HG03039 (cell line): ENCODE results near the gene SEL1L.
A peak's percentile ranks its signal among the peaks of the same experiment; 100 is the strongest.
"Not testable (repeated sequence)": the region's sequence is repeated elsewhere in the genome, so short reads cannot be mapped to it uniquely, and the experiment has no call there.

Experiments
- ATAC-seq: cut with Tn5 transposase; IDR thresholded peaks from one replicate; pipeline ENCODE4 v1.9.1; 2021; ENCODE audit warnings: mild to moderate bottlenecking, moderate library complexity; ENCODE audit not compliant: unreplicated experiment

SEL1L gene

DNA sequence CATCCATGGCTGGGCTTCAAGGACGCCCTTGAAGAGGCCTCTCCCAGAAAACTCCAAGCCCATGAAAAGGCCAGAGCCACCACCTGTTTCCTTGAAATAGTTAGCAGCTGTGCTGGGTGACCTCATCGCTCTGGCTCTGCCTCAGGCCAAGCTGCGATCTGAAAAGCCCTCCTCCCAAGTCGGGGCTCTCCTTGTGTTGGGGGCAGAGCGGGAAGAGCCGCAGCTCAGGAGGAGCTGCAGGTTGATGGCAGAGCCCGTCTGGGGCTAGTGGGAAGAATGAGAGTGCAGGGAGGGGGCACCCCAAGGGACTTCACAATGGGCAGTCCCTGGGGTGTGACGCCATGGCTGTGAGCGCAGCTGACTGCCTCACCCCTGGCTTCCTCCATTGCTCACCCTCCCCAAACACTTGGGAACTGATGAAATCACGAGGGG lies 83.5 kb downstream of the SEL1L start:
- ATAC-seq: no peak

DNA sequence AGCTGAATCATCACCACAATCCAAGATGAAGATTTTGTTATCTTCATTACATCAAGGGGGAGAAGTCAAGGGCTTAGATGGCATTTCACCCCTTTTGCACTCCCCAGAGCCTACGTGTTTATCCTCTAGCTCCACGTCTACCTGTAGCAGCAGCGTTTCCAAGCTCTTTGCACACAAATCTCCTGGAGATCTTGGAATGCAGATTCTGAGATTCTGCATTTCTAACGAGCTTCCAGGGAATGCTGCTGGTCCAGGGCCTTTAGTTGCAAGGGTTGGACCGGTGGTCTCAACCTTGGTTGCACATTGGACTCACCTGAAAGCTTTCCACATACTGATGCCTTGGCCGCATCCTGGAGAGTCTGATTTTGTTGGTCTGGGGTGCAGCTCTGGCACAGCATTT lies 84.1 kb downstream of the SEL1L start:
- ATAC-seq: no peak

DNA sequence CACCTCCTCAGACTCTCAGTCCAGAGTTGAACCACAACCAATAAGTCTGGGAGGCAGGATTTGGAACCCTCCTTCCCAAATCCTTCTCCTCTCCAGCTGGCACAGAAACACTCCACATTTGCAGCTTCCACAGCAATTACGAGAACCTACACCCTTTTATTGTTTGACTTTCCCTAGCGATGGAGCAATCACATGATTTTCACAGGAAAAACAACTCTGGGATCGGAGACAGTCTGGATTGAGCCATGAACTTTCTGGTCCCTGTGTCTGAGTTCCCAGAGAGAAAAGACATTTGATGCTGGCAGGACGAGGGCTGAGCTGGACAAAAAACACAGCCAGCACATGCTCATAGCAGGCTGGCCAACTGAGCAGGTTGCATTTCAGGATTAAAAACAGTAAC lies 84.5 kb downstream of the SEL1L start:
- no peak for ATAC-seq

DNA sequence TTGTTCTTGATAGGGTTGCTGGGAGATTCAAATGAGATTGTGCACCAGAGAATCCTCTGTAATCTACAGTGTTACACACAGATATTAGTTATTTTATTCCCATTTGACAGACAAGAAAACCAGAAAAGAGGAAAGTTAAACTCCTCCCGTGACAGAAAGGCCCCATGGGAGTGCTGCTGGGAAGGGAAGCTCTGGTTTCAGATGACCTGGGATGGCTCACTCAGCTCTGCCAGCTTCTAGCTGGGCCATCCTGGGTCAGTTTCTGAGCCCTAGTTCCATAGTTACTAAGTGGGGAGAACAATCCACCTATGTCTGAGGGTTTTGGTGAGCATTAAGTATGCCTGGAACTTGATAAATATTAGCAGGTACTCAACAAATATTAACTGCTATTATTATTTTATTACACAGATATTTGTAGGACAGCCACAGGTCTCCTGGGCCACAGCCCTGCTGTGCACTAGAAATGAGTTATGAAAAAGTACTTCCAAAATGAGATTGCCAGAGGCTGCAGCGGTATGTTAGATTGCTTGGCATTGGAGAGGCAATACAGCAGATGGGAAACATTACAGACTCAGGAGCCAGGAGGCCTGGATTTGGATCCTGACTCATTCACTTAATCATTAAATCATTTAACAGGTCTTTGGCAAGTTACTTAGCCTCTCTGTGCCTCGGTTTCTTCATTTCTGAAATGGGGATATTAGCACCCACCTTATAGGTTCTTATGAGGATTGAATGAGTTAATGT lies 86.5 kb downstream of the SEL1L start:
- no peak for ATAC-seq

- no peak for ATAC-seq
Measured at GRCh38 chr14:81446279-81447007, 87.2 kb downstream of the SEL1L start.

- ATAC-seq: no peak
Measured at GRCh38 chr14:81441626-81442134, 92.0 kb downstream of the SEL1L start.

GRCh38 chr14:81440041-81440440 lies 93.6 kb downstream of the SEL1L start:
- no peak for ATAC-seq

DNA sequence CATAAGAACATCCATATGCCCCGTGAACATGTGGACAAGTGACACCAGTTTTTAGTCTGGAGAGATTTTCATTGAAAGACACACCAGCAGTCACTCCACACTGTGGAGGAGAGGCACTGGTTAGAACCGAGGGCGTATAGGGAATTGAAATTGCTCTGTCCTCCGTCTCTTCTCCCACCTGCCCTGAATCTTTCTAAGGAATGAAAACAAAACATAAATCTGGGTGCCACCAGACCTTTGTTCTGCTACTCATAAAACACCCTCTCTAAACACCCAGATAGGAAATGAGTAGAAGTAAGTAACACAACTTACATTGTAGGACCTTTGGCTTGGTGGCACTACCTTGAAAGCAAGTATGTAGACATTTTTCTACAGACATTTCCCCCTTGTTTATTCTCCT lies 96.4 kb downstream of the SEL1L start:
- no peak for ATAC-seq

DNA sequence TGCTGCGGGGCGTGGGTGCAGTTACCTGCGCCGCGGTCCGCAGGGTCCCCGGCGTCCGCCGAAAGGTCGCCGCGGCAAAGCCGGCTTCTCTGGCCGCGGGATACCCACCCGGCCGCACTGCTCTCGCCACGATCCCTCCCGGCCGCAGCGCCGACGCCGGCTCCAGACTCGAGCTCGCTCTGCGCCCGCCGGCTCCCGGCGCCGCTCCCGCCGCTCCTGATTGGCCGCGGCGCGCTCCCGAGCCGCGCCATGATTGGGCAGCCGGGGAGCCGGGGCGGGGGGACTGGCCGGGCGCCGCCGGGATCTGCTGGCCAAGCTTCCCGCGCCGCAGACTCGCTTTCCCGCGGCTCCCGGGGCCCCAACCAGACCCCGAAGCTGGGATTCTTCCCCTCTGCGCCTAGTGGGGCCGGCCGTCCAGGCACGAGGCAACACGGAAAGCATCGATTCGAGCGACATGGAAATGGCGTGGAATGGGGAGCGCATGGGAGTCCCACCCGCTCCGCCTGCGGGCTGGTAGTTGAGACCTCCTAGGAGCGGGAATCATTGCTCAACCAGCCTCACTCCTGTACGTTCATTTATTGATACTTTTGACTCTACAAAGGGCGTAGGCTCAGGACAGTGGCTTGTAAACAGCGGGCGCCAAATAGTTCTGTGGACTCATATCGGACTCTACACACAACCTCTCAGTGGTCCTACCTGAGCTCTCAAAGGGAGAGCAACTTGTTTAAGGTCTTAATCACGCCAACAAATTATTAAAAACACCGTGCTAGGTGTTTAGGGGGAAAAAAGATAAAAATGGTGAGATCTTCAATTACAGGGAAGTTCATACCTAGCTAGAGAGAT lies 97.1 kb downstream of the SEL1L start:
- peak; percentile 86 for ATAC-seq

GRCh38 chr14:81435391-81436295 lies 98.0 kb downstream of the SEL1L start:
- peak; percentile 24 for ATAC-seq

- ATAC-seq: no peak
Measured at GRCh38 chr14:81435048-81435390, 98.6 kb downstream of the SEL1L start.

DNA sequence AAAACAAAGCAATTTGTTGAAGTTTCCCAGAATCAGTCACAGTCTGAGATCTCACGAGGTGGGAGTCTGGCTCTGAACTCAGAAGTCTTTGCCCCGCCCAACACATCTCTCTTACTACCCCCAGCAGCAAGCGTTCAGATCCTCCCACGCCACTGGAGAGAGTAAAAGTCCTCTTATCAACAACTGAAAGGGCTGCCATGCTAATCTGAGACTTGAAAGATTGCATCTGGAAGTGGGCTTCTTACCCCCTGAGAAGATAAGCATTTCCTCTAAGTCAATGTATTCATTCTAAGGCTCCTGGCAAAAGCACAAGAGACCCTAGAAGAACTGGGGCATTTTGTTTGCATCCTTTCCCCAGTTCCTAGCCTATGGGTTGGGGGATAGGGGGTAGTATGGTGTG lies 99.4 kb downstream of the SEL1L start:
- ATAC-seq: no peak

DNA sequence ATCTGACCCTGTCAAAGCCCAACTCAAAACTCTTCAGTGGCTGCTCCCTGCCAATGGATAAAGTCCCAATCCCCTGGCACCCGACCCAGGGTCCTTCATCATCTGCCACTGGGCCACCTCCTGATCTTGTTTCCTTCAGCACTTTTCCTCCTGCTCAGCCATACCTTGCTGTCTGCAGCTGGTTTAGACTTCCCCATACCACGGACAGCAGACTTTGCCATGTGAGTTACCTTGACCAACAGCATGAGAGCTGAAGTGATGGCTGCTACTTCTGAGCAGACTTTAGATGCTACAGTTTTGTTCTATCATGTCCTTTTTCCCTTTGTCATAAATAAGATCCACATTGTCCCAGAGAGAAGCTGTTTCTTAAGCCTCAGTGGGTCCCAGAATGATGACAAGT lies 100.3 kb downstream of the SEL1L start:
- no peak for ATAC-seq

DNA sequence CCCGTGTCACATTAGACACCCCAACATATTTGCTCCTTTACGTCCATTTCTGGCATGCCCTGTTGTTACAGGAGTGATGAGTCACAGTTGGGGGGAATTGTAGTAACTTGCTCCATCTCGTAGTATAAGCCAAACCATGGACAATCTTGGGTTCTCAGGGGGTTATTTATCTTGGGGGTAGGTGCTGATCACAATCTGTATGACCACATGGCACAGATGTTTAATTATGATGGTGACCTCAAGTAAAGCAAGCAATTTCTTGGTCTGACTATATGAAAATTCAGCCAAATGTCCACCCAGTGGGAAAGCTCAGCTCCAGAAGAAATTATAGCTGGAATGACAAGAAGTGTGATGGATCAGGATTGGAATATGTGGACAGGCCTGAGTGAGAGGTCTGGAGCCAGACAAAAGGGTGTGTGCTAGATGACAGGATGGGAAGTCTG lies 101.4 kb downstream of the SEL1L start:
- ATAC-seq: no peak

GRCh38 chr14:81430235-81430634 lies 103.4 kb downstream of the SEL1L start:
- ATAC-seq: no peak

GRCh38 chr14:81429749-81430148 lies 103.9 kb downstream of the SEL1L start:
- ATAC-seq: not testable (repeated sequence)

DNA sequence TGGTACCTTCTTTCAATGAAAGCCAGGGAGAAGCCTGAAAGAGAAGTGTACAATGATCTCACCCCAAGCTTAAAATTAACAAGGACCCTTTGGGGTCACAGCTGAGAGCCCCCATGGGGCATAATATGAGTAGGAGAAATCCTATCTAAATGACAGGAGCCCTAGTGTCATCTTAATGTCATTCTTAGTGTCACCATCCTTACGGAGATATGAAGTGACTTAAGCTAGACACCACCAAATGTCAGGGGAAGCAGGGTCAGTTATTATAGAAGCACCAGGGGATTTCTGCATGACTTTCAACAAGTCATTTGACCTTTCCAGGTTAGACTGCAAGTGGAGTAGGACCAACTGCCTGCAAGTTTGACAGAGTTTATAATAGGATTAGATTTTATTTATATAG lies 104.6 kb downstream of the SEL1L start:
- no peak for ATAC-seq

DNA sequence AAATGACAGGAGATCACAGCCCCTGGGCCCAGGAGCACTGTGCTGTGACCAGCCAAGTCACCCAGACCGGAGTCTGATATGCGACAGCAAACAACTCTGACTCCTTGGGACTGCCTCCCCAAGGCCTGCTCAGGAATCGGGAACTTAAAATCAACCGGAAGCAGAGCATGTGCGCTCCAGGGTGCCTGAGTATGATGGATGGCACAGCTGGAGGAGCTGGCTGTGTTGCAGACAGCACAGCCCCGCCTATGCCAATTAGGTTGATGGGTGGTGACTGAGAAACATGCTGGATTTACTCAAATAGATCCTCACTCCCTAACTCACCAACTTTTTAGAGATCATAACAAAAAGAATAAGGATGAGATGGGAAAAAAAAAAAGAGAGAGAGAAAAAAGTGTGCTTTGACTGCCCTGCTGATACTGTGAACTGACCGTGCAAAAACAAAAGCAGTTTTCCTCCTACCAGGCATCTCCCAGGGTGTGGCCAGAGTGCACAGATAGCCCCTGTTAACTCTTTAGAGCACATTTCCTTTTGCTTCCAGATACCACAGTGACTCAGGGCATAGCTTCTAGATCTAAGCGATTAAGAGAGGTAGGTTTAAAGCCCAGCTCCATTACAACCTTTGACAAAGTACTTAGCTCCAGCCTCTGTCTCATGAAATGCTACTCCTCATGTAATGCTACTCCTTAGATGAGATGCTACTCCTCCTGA lies 106.2 kb downstream of the SEL1L start:
- no peak for ATAC-seq

DNA sequence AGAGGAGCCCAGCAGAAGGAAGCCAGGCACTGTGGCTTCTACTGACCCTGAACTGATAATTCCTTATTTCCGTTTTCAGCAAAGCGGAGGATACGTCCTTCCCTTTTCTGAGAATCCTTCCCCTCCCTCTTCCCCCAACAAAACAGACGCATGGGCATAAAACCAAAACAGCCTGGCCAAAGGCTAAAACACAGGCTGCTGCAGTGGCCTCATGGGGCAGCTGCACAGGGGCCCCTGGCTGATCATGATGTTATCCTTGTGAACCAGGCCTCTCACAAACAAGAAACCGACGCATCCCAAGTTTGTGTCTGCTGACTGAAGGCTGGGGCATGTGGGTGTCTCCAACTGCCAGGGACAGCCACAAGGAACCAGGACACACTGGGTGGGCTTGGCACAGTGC lies 110.1 kb downstream of the SEL1L start:
- no peak for ATAC-seq
